OCI-LY3 (cell line): ENCODE data around the gene CRMP1.

Experiments used
- CTCF ChIP-seq: fragments of 200-600, 300-600 bp; sonication (generic); IDR thresholded peaks from 2 replicates; pipeline ENCODE4 v1.5.1; 2014; ENCODE audit warnings: antibody characterized with exemption, low read length, low read depth
- EZH2phosphoT487 ChIP-seq: fragments of 200-600 bp; shearing (Covaris generic); IDR thresholded peaks from 2 replicates; pipeline ENCODE4 v1.6.1; 2018; ENCODE audit warnings: antibody characterized with exemption, mixed run types, low read depth

GRCh38 chr4:5802565-5802964 is 90.3 kb downstream of the CRMP1 start:
- TF ChIP-seq CTCF (no peak), EZH2phosphoT487 (no peak)
